MM.1S (cell line): ENCODE results near the gene ITPR1.

Experiments
- EZH2 ChIP-seq: fragments of 300-600 bp; sonication (generic); optimal IDR thresholded peaks from 2 replicates; pipeline ENCODE3; 2017; ENCODE audit warnings: low read depth, mild to moderate bottlenecking, antibody characterized with exemption, low read length, mixed read lengths
- EZH2phosphoT487 ChIP-seq: fragments of 300-600 bp; sonication (generic); IDR thresholded peaks from 2 replicates; pipeline ENCODE4 v1.6.1; 2018; ENCODE audit warnings: antibody characterized with exemption, low read length
- TF ChIP-seq, protein P1 (sequence below): fragments of 300-600 bp; sonication (generic); IDR thresholded peaks from 2 replicates; pipeline ENCODE4 v1.5.1; 2016; ENCODE audit warnings: antibody characterized with exemption, low read length, mixed read lengths

- TF ChIP-seq, protein P1, sequence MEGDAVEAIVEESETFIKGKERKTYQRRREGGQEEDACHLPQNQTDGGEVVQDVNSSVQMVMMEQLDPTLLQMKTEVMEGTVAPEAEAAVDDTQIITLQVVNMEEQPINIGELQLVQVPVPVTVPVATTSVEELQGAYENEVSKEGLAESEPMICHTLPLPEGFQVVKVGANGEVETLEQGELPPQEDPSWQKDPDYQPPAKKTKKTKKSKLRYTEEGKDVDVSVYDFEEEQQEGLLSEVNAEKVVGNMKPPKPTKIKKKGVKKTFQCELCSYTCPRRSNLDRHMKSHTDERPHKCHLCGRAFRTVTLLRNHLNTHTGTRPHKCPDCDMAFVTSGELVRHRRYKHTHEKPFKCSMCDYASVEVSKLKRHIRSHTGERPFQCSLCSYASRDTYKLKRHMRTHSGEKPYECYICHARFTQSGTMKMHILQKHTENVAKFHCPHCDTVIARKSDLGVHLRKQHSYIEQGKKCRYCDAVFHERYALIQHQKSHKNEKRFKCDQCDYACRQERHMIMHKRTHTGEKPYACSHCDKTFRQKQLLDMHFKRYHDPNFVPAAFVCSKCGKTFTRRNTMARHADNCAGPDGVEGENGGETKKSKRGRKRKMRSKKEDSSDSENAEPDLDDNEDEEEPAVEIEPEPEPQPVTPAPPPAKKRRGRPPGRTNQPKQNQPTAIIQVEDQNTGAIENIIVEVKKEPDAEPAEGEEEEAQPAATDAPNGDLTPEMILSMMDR, result no peak
- no peak for TF ChIP-seq EZH2
- TF ChIP-seq EZH2phosphoT487, result no peak
These were observed 311.3 kb downstream of the ITPR1 start for GRCh38 chr3:4804161-4805058.
